Kasumi-1 (cell line): ENCODE results near the gene KPNA1.
A peak's percentile ranks its signal among the peaks of the same experiment; 100 is the strongest.

Source experiments
- DNase-seq, 2 experiments: peaks; one replicate each; lab custom pipeline; 2025; lab: John Stamatoyannopoulos, UW

KPNA1 gene

DNA sequence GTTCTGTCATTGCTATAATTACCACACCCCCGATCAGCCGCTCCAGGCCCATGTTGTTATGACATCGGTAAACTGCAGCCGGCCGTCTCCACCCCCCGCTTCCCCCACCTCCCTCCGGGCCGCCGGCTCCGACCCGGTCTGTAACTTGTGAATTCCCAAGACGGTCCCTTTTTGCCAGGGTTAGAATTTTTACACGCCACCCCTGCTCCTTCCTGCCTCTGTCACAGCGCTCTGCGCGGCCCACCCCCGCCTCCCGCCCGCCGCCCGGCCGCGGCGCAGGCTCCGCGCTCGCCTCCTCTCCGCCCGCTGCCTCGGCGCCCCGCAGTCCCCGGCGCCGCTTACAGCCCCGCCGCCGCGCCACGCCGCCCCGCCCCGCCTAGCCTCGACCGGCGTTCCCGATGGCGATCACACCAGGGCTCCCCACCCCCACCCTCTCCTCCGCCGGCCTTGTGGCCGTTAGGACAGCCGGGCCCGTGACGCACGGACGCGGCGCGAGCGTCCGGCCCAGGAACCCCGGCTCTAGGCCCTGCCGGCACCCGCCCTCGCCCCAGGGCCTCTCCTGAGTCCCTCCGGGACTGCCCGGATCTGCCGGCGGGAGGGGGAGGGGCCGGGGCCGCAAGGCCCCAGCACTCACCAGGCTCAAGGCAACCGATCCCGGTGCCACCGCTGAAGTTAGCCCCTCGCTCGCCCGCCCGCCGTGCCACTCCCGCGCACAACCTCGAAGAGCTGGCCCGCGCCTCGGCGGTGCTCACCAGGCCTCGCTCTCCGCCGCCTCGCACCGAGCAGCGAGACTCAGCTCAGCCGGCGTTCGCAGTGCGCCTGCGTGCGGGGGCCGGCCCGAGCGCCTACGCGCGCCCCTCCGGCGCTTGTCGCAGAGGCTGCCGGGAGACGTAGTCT is at the start of gene KPNA1:
Gene KPNA1, minus strand, starts transcription at position 817 of the 897 bp plus-strand sequence. CDS start 18,374 bp downstream, outside the sequence.
- peak; percentile 80 for DNase-seq

DNA sequence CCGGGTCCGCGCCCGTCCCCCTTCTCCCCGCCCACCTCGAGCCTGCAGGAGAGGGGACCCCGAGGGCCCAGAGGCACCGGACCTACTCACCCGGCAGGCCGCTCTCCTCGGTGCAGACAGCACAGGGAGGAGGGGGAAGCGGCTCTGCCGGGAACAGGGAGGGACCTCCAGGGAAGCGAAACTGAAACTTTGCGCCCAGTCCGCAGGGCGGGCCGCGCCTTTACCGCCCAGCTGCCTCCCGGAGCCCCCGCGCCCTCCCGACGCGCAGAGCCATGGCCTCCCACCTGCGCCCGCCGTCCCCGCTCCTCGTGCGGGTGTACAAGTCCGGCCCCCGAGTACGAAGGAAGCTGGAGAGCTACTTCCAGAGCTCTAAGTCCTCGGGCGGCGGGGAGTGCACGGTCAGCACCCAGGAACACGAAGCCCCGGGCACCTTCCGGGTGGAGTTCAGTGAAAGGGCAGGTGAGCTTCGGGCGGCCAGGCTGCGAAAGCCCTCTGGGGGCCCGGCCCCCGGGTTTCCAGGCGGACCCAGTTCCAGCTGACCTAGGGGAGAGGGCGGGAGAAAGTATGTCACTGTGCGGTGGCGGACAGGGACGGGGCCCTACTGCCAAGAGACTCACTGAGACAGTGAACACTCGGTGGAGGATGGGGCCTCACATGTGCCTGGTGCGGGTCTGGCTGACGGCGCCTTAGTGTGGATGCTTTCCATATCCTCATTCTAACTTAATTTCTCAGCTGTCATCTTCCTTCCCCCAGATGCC is 49.6 kb upstream of the KPNA1 start, which contains the start of the genes DTX3L and PARP9:
Gene DTX3L, plus strand, starts transcription at position 184 of the 758 bp plus-strand sequence. Its CDS starts 89 bp downstream, at position 273.
Gene PARP9, minus strand, starts transcription at position 146 of the 758 bp plus-strand sequence. CDS start 4,680 bp downstream, outside the sequence.
- peak; percentile 73 to 83 for DNase-seq

DNA sequence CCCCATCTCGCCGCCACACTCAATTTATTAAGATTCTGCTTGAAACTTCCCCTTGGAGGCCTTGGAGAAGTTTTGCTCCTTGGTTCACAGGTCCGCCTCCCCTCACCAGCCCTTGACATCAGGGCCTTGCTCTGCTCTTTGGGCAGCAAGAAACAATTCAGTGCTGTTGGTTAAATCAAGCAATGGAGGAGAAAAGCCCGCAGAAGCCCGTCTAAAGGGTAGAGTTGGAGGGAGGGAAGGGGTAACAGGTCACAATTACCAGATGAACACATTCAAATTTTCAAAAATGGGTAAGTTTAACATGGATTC is 48.9 kb upstream of the KPNA1 start:
- DNase-seq: no peak

DNA sequence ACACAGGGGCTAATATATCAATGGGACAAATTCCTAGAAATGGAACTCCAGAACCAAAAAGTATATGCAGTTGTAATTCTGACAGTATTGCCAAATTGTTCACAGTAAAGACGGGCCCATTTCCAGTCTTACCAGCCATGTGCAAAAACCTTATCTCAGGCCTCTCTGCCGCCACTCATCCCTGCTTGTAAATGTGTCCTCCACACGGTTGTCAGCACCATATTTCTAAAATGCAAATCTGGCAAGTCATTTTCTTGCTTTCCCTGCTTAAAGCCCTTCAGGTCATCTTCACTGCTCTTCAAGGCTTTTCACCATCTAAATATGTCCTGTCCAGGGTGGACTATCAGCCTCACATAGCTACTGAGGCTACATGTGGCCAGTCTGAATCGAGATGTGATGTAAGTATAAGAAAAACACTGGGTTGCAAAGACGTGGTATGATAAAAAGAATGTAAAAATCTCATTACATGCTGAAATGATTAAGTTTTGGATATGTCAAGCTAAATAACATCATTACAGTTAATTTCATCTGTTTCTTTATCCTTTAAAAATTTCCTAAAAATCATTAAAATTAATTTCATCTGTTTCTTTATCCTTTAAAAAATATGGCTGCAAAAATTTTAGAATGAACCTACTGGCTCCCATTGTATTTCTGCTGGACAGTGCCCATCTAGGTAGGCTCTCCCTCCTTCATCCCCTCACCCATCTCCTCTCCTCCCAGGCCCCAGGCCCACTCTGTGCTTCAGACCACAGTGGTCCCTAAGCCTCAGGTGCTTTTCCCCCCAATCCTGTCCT is 48.4 kb upstream of the KPNA1 start:
- DNase-seq: no peak

- peak; percentile 71 to 76 for DNase-seq
Measured at GRCh38 chr3:122560680-122561079, 45.9 kb upstream of the KPNA1 start.

DNA sequence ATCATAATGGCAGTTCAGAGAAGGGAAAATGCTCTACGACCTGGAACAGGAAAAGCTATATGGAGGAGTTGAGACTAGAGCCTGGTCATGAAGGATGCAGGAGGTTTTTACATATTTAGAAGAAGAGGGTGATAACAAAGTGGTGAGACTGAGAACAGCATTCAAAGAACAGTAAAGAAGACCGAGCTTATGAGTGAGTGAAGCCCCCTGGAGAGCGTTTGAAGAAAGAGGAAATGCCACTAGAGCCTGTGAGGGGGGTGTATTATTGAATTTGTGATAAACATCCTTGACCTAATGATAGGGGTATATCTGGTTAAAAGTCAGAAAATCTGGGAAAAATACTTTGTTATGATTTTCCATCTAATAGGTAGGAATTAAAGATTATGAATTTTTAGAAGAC is 45.2 kb upstream of the KPNA1 start:
- DNase-seq: peak in 1 of 2 experiments; percentile 5

GRCh38 chr3:122558605-122559004 is 43.9 kb upstream of the KPNA1 start:
- no peak for DNase-seq

DNA sequence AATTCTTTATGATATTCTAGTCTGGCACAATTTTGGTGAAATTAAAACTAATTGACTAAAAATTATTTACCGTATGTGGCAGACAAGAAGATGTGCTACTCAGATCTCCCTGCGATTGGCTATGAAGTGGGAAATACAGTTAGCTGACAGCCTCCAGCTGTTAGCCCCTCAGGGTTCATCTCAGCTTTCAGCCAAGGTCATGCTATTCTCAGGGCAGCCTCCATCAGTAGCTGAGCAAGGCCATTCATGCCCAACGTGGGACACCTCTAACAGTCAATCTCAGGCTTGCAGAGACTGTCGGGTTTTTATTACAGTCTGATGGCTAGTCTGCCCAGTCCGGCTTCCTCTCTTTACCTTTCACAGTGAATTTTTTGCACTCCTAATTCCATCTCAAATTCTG is 42.6 kb upstream of the KPNA1 start:
- no peak for DNase-seq

DNA sequence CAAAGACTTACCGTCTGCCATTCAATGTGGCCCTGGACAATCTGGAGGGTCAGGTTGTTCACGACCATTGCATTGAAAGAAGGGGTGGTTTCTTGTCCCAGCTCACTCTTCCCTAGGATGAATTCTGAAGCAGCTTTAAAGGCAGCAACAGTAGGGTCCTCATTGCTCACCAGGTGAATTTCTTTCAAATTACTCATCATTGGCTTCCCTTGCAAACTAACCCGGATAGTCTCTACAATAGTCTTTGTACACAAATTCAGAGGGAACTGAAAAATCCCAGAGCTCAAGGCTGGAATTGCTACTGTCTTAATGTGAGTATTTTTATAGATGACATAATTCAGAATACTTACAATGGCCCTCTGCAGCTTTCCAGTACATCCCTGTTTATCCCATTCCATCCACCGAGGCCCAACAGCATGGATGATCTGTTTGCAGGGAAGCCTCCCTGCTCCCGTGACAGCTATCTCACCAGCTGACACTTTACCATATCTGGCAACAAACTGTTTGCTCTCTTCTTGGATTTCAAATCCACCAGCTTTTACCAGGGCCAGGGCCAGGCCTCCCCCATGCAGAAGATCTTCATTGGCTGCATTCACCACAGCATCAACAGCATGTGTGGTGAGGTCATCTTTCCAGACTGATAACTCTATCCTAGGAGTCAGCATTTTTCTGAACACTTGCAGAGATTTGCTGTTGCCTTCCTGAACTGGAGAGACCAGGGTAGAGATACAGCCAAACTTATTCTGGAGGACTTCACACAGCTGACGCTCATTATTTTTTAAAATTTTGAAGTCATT is 40.7 kb upstream of the KPNA1 start:
- no peak for DNase-seq

- no peak for DNase-seq
Measured at GRCh38 chr3:122553171-122553570, 38.4 kb upstream of the KPNA1 start.

DNA sequence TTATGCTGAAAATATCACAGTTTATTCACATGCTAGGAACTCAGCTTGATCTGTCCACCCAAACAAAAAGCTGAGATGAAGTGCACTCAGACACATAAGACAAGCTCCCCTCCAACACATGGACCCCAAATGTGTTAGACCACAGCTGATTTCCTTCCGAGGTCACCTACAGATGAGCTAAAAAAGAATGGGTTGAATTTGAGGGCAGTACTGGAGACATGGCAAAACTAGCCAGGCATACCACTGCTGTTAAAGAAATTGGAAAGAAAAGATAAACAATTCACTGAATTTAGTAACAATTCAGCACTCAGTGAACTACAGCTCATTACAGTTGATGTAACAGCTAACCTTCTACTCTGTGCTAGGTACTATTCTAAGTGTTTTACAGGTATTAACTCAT is 33.9 kb upstream of the KPNA1 start:
- DNase-seq: no peak

DNA sequence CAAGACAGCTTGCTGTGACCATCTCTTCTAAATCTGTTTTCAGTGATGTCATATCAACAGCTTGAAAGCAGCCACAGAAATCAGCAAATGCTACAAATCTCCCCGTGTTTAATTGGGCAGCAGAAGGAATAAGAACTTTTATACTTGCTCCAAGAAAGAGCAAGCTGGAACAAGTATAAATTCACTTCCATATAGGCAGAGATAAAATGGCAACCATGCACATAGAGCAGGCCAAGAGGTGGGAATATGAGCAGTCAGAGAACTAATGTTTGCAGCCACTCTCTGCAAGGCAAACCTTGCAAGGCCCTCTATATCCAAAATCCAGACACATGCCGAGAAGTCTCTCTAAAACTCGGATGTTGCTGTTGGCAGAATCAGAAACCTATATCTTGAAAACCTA is 33.3 kb upstream of the KPNA1 start:
- DNase-seq: no peak

DNA sequence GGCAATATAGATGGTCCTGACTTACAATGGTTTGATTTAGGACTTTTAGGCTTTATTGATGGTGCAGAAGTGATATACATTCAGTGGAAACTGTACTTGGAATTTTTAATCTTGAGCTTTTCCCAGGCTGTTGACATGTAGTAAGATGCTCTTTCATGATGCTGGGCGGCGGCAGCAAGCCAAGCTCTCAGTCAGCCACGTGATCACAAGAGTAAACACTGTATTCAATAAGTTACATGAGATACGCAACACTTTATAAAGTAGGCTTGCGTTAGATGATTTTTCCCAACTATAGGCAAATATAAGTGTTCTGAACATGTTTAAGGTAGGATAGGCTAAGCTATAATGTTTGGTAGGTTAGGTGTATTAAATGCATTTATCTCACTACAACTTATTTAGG is 31.4 kb upstream of the KPNA1 start:
- no peak for DNase-seq

DNA sequence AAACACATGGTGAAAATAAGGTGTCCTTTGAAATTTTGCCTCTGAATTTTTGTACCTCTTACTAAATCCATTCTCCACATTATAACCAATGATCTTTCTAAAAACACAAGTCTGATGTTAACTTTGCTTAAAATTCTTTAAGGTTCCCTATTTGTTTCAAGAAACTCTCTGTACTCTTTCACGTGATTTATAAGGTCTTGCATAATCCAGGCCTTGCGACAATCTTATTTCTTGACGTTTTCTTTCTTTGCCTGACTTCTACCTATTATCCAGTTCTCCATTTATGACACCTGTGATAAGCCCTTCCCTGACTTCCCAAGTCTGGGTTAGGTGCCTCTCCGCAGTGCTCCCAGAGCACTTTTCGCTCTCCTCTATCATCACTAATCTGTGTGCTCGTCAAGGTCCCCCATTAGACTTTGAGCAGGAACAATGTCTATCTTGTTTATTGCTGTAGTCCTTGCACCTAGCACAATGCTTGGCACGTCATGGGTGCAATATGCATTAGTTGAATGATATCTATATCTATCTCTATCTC is 24.3 kb upstream of the KPNA1 start:
- DNase-seq: no peak

DNA sequence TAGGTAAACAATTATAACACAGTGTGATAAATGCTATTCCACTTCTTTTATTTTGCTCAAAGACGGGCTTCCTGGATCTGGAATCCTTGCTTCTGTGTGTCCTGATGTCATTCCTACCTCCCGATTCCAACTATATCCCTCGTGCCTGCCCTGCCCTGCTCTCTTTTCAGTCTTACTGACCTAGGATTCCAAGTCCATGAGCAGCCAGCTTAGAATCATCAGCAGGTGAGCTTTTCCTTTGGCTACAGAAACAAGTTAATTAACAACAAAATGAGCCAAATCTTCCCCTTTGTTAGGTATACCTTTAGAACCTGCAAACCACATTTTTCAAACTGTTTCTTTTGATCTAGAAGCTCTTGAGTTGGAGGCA is 21.9 kb upstream of the KPNA1 start:
- no peak for DNase-seq

GRCh38 chr3:122535964-122536631 is 21.4 kb upstream of the KPNA1 start:
- DNase-seq: no peak

DNA sequence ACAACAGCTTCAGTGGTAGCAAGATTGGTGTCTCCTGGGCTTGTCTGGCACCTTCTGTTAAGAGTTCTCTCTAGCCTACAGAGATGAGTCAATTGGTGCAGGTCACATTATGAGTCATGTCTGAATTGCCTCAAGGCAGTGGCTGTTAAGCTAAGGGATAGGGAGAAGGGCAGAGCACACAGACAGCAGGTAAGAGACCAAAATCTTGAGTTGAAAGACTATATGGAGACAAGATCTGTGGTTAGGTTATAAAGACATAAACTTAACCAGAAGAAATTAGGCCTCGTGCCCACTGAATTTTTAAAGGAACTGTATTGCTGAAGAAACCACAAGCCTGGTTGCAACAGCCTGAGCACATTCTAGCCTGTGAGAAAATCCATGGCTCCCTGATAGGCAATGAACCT is 19.2 kb upstream of the KPNA1 start:
- DNase-seq: peak; percentile 69 to 80

GRCh38 chr3:122533480-122533879 is 18.7 kb upstream of the KPNA1 start:
- no peak for DNase-seq

DNA sequence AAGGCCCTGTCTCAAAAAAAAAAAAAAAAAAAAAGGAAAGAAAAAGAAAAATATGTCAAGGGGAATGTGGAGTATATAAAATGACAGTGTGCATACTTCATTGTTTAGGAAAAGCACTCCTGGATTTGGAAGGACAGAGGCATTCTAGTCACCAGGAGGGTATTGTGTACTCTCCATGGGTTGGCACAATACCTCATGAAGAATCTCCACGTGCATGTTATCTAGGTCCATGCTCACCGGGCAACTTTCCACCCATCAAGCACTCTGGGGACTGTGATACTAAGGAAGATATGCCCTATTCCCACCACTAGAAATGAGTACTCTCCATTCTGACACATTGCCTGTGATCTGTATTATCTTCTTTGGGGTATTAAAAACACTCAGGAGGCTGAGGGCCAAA is 15.4 kb upstream of the KPNA1 start:
- DNase-seq: no peak

- DNase-seq: no peak
Measured at GRCh38 chr3:122523317-122523716, 8.6 kb upstream of the KPNA1 start.

GRCh38 chr3:122520861-122521260 is 6.1 kb upstream of the KPNA1 start:
- DNase-seq: no peak
